PC-3 (cell line): Measurements from ENCODE around the gene NCMAP.

ENCODE experiments used
- CTCF ChIP-seq: fragments of 300-600 bp; sonication (generic); conservative IDR thresholded peaks from 2 replicates; pipeline ENCODE4 v1.5.1; 2017; ENCODE audit warnings: antibody characterized with exemption, low read depth, mild to moderate bottlenecking, low read length
- EZH2 ChIP-seq: fragments of 300-600 bp; sonication (generic); IDR thresholded peaks from one replicate; pipeline ENCODE4 v1.6.1; 2017; ENCODE audit warnings: antibody characterized with exemption, mild to moderate bottlenecking, low read length; ENCODE audit not compliant: unreplicated experiment
- EZH2phosphoT487 ChIP-seq: fragments of 300-600 bp; sonication (generic); IDR thresholded peaks from 2 replicates; pipeline ENCODE4 v1.6.1; 2018; ENCODE audit warnings: mild to moderate bottlenecking, antibody characterized with exemption, low read length, borderline replicate concordance

GRCh38 chr1:24632832-24633175 is 76.9 kb downstream of the NCMAP start:
- TF ChIP-seq CTCF (no peak), EZH2 (no peak), EZH2phosphoT487 (no peak)
